Stimulated activated CD4-positive, alpha-beta T cell treated with anti-CD3 and anti-CD28 coated beads, Interleukin-15, amount 100 ng/mL, for 24 hours (primary cell): ENCODE data around the gene UGT1A10.

Experiments used
- DNase-seq: peaks from one replicate; pipeline ENCODE4 v3.0.0-alpha.2; 2020

UGT1A10 gene

GRCh38 chr2:233789554-233789953 lies 153.3 kb downstream of the UGT1A10 start:
- no peak for DNase-seq

GRCh38 chr2:233791151-233791882 lies 155.1 kb downstream of the UGT1A10 start:
- no peak for DNase-seq

GRCh38 chr2:233791883-233792329 lies 155.7 kb downstream of the UGT1A10 start:
- DNase-seq = no peak

GRCh38 chr2:233792720-233793119 lies 156.5 kb downstream of the UGT1A10 start:
- no peak for DNase-seq

GRCh38 chr2:233793465-233794127 lies 157.3 kb downstream of the UGT1A10 start:
- DNase-seq = no peak

GRCh38 chr2:233794128-233794658 lies 157.9 kb downstream of the UGT1A10 start:
- DNase-seq = no peak

GRCh38 chr2:233795735-233796171 lies 159.5 kb downstream of the UGT1A10 start:
- no peak for DNase-seq

- no peak for DNase-seq
Observed at GRCh38 chr2:233796254-233796653, 160.0 kb downstream of the UGT1A10 start.

GRCh38 chr2:233798335-233799086 lies 162.3 kb downstream of the UGT1A10 start:
- no peak for DNase-seq

GRCh38 chr2:233799087-233799665 lies 162.9 kb downstream of the UGT1A10 start:
- DNase-seq = no peak

GRCh38 chr2:233799716-233800115 lies 163.5 kb downstream of the UGT1A10 start:
- no peak for DNase-seq

- no peak for DNase-seq
Observed at GRCh38 chr2:233800208-233800607, 164.0 kb downstream of the UGT1A10 start.

- peak; percentile 22 for DNase-seq
Observed at GRCh38 chr2:233801357-233802131, 165.3 kb downstream of the UGT1A10 start.

GRCh38 chr2:233802132-233802815 lies 166.0 kb downstream of the UGT1A10 start:
- DNase-seq = no peak

GRCh38 chr2:233803292-233803911 lies 167.2 kb downstream of the UGT1A10 start:
- DNase-seq = no peak

- DNase-seq = no peak
Observed at GRCh38 chr2:233803994-233804393, 167.7 kb downstream of the UGT1A10 start.

GRCh38 chr2:233807215-233807865 lies 171.1 kb downstream of the UGT1A10 start:
- no peak for DNase-seq

GRCh38 chr2:233807966-233808935 lies 172.0 kb downstream of the UGT1A10 start:
- DNase-seq = no peak

- DNase-seq = no peak
Observed at GRCh38 chr2:233810385-233810784, 174.1 kb downstream of the UGT1A10 start.
